GM19328 (cell line): ENCODE measurements around the gene STK36.

ENCODE experiments used
- ATAC-seq: cut with Tn5 transposase; IDR thresholded peaks from one replicate; pipeline ENCODE4 v1.9.1; 2021; ENCODE audit warnings: mild to moderate bottlenecking, moderate library complexity; ENCODE audit not compliant: unreplicated experiment

STK36 gene

GRCh38 chr2:218713922-218714321 lies 42.0 kb downstream of the STK36 start:
- ATAC-seq: no peak

GRCh38 chr2:218716070-218716469 lies 44.2 kb downstream of the STK36 start:
- no peak for ATAC-seq

- ATAC-seq: no peak
Observed at GRCh38 chr2:218717262-218717661, 45.4 kb downstream of the STK36 start.

- no peak for ATAC-seq
Observed at GRCh38 chr2:218718058-218718457, 46.2 kb downstream of the STK36 start.

GRCh38 chr2:218719457-218719856 lies 47.6 kb downstream of the STK36 start:
- no peak for ATAC-seq

- no peak for ATAC-seq
Observed at GRCh38 chr2:218720048-218721041, 48.5 kb downstream of the STK36 start.

- no peak for ATAC-seq
Observed at GRCh38 chr2:218721488-218721887, 49.6 kb downstream of the STK36 start.

GRCh38 chr2:218721934-218722333 lies 50.0 kb downstream of the STK36 start:
- ATAC-seq: no peak

GRCh38 chr2:218722419-218722818 lies 50.5 kb downstream of the STK36 start:
- no peak for ATAC-seq

- ATAC-seq: no peak
Observed at GRCh38 chr2:218722876-218723785, 51.2 kb downstream of the STK36 start.

GRCh38 chr2:218726004-218726574 lies 54.2 kb downstream of the STK36 start:
- ATAC-seq: no peak

- ATAC-seq: no peak
Observed at GRCh38 chr2:218727502-218728165, 55.7 kb downstream of the STK36 start.

- no peak for ATAC-seq
Observed at GRCh38 chr2:218729640-218730039, 57.8 kb downstream of the STK36 start.

GRCh38 chr2:218732052-218732760 lies 60.3 kb downstream of the STK36 start:
- ATAC-seq: no peak

GRCh38 chr2:218732761-218733158 lies 60.9 kb downstream of the STK36 start:
- no peak for ATAC-seq

- ATAC-seq: no peak
Observed at GRCh38 chr2:218733171-218734021, 61.5 kb downstream of the STK36 start.

- ATAC-seq: no peak
Observed at GRCh38 chr2:218734190-218734975, 62.5 kb downstream of the STK36 start.

- no peak for ATAC-seq
Observed at GRCh38 chr2:218736531-218736930, 64.6 kb downstream of the STK36 start.
